Inferior parietal cortex (tissue), 1 donor: ENCODE measurements around the gene UNC5A.

ENCODE experiments used
- DNase-seq: peaks from one replicate; pipeline ENCODE4 v3.0.0-alpha.2; 2016; ENCODE audit errors: extremely low spot score

The UNC5A gene

DNA sequence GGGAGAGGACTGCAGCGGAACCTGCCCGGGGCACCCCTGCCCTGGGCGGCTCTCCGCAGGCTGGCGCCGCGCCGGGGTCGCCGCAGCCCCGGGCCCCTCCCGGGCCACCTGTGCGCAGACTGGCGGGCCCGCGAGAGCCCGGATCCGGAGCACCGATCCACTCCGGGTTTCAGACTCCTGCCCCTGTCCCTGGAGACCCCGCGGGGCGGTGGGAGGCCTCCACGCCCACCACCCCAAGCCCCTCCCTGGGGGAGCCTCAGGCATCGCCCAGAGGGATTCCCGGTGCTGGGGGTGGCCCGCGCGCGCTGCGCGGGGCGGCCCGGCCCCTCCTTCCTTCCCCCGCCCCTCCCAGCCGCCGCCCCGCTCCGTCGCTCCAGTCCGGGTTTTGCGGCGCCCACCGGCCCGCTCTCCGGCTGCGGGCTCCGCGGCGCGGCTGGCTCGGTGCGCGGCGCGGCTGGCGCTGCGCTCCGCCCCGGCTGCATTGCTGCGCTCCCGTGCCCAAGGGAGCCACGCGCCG lies at the start of gene UNC5A:
Gene UNC5A (plus strand): TSS at position 479 of the 517 bp plus-strand sequence. CDS start 192 bp downstream, outside the sequence.
- no peak for DNase-seq

DNA sequence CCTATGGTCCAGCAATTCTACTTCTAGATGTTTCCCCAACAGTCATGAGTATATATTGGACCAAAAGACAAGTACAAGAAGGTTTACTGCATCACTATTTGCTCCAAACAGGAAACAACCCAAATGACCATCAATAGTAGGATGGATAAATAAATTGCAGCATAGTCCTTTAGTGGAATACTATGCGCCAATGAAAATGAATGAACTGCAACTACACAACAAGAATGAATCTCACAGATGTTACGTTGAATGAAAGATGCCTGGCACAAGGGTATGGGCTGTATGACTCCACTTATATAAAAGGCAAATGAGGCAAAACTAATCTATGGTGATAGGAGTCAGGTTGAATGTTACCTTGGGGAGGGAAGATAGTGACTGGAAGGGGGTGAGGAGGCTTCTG lies 48.6 kb upstream of the UNC5A start:
- DNase-seq = no peak

DNA sequence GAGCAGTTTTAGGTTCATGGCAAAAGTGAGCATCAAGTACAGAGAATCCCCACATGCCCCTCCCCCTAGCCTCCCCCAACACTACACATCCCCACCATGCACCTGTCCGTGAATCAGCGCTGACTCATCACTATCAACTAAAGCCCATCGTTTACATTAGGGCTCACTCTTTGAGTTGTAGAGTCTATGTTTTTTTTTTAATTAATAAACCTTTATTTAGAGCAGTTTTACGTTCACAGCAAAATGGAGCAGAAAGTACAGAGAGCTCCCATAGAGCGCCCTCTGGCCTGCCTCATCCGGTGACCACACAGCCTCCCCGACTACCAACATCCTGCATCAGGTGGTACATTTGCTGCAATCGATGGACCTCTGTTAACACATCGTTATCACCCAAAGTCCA lies 47.9 kb upstream of the UNC5A start:
- DNase-seq = no peak

DNA sequence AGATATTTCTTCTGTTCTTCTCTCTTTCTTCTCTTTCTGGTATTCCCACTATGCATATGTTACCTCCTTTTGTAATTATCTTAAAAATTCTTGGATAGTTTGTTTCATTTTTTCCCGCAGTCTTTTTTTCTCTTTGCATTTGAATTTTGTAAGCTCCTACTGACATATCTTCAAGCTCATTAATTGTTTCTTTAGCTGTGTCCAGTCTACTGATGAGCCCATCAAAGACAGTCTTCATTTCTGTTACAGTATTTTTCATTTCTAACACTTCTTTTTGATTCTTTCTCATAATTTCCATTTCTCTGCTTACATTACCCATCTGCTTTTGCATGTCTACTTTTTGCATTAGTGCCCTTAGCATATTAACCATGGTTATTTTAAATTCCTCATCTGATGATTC lies 44.7 kb upstream of the UNC5A start:
- no peak for DNase-seq

DNA sequence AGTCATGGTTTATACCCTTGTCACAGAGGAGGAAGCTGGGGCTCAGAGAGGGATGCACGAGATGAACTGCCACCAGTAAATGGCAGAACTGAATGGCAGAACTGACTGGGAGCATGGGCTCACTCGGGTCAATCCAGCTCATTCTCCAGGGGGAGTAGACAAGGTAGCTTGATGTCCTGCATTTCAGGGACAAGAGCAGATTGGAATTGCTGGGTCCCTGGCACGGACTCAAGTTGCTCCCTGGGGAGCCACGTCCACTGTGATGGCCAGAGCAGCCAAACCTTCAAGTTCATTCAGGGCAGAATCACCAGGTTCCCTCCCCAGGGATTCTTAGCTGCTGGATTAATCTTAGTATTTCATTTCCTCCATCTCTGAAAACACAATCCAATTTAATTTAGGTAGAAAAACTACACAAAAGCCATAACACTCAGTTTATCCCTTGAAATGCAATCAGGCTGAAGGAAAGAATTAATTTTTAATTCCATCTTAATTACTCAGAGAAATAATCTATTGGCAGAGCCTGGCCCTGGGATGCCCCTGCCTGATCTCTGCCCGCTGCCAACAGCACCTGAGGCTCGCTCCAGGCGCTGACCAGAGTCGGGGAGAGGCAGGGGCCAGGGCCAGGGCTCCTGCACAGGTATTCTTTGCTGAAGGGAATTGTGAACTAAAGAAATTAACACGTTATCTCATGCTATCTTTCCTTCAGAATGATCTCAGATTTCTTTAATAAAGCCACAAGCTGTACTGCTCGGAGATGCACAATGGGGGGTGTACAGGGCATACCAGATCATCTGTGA lies 42.0 kb upstream of the UNC5A start:
- DNase-seq = no peak

DNA sequence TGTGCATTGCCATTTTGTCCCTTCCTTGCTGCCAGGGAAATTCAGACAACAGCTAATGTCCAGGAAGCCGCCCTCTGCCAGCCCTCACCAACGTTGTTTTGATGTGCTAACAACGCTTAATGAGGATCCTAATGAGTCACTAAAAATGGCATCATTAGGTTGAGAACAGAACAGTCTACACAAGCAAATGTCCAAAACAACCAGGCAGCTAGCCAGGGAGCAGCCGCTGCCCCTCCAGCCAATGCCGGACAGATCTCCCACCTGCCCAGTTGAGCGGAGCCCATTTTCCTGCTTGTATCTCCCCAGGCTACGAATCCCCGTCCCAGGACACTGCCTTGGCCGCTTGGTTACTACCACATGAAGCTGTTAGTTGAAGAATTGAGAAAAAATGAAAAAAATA lies 40.4 kb upstream of the UNC5A start:
- DNase-seq = no peak

DNA sequence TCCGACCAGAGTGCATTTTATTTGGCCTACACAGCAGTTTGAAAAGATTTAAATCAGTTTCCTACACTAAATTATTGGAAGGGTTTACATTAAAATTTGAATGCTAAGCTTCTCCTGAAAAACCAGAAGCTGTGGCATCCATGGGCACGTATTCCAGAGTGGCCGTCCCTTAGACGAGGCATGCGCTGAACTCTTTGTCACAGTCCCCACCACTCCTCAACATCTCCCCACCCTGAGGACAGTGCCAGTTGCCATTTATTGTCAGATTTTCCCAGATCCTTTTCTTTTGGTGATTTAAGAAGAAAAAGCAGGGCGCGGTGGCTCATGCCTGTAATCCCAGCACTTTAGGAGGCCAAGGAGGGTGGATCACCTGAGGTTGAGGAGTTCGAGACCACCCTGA lies 39.9 kb upstream of the UNC5A start:
- DNase-seq = no peak

DNA sequence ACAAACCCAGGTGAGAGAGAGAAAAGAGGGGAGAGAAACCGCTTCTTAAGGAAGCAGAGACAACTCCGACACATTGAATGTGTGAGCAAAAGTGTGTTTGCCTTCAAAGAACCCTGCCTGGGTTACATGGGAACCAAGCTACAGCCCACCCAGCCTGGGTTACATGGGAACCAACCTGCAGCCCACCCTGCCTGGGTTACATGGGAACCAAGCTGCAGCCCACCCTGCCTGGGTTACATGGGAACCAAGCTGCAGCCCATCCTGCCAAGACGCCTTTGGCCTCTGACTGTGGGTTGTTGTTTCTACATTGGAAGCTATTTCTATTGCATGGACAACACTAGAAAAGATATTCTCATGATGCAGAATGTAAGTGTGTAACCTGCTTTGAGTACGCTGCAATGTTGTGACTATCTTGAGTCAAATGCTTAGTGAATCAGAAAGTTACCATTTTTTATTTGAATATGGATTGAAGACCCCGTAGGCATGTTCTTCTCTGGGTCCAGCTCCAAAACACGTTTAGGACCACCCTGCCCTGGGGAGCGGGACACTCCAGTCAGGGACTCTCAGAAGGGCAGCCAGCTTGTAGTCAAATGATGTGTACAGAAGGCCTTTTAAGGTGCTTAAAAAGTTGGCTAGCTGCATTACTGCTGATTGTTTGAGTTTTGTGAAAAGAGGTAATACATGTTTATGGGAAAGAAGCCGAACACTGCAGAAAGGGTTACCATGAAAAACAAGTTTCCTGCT lies 39.1 kb upstream of the UNC5A start:
- no peak for DNase-seq

DNA sequence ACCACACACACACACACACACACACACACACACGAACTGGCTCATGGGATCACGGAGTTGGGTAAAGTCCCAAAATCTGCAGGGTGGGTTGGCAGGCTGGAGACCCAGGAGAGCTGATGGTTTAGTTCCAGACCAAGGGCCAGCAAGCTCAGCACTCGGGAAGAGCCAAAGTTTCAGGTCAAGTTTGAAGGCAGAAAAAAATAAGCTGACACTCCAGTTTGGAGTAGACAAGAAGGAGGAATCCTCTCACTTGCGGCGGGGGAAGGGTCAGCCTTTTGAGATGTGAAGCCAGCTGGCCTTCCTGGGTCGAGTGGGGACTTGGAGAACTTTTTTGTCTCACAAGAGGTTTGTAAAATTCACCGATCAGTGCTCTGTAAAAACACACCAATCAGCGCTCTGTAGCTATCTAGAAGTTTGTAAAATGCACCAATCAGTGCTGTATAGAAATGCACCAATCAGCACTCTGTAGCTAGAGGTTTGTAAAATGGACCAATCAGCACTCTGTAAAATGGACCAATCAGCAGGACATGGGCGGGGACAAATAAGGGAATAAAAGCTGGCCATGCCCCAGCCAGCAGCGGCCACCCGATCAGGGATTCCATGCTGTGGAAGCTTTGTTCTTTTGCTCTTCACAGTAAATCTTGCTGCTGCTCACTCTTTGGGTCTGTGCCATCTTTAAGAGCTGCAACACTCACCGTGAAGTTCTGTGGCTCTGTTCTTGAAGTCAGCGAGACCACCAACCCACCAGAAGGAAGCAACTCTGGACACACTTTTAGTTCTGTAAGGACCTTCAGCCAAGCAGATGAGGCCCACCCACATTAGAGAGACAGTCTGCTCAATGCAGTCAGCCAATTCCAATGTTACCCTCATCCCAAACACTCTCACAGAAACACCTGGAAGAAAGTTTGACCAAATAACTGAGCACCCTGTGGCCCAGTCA lies 37.8 kb upstream of the UNC5A start:
- DNase-seq = no peak

DNA sequence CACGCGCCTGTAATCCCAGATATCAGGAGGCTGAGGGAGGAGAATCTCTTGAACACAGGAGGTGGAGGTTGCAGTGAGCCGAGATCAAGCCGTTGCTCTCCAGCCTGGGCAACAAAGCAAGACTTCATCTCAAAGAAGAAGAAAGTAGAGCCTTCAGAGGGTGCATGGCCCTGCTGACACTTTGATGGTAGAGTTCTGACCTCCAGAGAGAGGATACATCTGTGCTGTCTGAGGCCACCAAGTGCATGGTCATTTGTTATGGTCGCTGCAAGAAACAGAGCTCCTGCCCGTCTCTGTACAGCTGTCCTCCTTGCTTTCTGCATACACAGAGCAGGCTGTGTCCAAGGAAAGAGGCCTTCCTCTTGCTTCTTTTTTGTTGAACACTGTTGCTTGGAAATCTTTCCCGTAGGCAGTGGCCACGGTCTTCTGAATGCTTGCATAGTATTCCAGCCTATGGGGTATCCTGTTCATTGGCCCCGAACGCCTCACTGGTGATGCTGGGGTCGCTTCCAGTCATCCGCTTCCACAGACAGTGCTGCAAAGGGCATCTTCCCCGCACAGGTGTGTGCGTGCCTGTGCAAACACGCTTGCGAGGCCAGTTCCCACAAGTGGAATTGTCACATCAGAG lies 36.8 kb upstream of the UNC5A start:
- DNase-seq = no peak

DNA sequence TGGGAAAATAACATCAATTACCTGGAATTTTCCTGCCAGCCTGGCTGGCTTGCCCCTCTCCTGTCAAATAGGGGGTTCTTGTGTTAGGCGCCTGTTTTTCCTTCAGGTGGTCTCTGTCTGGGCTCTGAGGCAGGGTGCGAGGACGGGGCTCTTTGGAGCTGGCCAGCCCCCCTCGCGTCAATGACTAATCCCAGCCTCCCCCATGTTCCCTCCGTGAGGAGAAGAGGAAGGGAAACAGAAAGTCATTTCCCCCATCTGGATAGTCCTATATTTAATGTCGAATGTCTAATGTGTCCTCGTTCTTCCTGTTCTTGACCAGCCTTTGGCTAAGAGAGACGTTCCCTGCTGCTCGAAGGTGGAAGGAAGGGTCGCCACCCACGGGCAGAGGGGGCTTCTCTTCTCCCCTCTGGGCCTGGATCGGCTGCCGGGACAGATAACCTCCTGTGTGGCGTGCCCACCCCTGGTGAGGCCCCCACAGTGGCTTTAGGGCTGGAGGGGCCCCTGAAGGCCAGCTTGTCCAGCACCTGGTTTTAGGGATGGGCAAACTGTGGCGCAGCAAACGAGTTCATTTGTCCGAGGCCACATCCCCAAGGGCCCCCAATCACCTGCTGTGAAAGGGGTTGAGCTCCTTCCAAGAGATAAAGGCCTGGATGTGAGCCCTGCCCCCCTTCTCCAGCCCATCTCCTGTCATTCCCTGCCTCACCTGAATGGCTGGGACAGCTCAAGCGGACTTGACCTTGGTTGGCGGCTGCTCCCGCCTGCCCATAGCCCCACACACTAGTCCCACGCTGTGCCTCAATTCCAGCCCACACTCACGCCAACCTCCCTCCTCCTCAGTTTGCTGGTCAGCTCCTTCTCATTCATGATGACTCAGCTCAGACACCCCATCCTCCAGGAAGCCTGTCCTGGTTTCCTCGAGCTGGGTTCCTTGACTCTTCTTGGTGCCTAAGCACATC lies 35.9 kb upstream of the UNC5A start:
- no peak for DNase-seq

DNA sequence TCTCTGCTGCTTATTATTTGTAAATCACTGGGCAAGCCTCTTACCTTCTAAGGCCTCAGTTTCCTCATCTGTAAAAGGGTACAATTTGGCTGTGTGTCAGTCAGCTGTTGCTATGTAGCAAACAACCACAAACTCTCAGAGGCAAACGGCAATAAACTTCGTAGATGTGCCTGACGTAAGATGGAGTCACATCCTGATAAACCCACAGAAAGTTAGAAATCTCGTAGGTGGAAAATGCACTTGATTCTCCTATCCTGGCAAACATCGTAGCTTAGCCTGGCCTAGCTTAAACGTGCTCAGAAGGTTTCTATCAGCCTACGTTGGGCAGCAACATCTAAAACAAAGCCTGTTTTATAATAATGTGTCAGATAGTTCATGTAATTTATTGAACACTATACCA lies 35.0 kb upstream of the UNC5A start:
- no peak for DNase-seq

DNA sequence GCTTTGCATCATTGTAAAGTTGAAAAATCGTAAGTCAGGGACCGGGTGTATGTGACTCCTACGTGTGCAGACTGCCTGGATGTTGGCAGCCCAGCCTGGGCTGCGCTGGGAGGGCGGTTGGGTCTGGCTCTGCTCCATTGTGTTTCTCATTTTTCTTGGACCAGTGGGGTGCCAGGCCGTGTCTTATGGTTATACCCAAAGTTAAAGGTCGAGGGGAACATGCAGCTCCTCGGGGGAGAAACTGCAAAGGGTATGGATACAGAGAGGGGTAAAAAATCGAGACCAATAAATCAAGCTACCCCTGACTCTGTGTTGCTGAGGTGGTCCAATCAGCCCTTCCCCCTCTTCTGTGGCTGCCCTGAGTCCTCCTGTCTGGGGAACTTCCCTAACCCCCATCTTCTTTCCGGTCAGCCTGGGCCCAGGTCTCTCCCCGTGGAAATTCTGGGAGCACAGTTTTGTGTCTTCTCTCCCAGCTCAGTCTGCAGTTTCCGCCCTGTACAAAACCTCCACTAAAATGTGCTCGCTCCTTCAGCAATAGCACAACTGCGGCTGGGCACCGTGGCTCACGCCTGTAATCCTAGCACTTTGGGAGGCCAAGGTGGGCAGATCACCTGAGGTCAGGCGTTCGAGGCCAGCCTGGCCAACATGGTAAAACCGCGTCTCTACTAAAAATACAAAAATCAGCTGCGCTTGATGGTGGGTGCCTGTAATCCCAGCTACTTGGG lies 34.1 kb upstream of the UNC5A start:
- DNase-seq = no peak

DNA sequence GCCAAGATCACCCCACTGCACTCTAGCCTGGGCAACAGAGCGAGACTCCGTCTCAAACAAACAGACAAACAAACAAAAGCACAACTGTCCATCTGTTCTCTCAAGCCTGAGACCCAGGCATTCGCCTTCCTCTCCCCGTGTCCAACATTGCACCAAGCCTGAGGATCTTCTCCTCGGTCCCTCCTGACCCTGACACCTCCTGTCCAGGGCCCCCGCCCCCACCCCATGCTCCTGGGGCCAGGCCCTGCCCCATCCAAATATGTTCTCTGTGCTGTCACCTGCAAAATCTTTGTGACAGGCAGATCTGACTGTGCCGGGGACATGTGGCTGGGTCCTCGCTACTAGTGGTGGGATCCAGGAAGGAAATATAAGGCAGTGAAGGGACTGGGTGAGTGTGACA lies 33.4 kb upstream of the UNC5A start:
- no peak for DNase-seq

DNA sequence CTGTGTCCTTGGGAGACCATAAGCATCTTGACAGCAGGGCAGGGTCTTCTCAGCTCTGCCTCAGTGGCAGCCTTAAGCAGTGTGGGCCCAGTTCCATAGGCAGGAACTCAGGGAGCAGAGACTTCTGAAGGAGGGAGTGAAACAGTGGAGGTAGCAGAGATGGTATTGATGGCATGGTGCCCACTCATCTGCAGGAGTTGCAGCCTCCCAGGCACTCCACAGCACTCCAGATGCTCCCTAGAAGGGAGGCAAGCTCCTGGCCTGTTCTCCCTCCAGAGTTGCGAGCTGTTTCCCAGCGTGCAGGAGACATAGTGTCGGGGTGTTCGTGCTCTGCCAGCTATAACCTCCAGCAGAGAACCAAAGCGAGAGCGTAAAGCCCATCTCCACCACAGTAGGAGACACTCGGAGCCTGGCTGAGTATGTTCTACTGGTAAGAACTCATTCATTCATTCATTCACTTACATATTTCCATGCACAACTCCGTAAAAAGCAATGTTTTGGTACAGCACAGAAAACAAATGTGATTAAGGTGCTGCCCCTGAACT lies 31.4 kb upstream of the UNC5A start:
- no peak for DNase-seq

DNA sequence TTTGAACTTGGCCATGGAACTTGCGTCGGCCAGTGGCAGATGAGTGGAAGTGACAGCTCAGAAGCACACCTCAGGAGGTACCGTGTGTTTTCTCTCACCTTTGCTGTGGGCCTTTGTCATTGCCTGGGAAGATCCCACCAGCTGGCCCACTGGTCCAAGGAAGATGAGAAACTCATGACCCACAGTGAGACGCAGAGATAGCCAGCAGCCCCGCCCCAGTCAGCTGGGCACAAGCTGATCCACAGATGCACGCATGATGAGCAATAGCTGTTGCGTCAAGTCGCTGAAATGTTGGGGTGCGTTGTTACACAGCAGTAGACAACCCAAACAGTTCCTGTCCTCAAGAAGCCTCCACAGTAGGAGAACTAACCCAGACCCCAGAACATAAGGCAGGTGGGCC lies 30.8 kb upstream of the UNC5A start:
- no peak for DNase-seq

DNA sequence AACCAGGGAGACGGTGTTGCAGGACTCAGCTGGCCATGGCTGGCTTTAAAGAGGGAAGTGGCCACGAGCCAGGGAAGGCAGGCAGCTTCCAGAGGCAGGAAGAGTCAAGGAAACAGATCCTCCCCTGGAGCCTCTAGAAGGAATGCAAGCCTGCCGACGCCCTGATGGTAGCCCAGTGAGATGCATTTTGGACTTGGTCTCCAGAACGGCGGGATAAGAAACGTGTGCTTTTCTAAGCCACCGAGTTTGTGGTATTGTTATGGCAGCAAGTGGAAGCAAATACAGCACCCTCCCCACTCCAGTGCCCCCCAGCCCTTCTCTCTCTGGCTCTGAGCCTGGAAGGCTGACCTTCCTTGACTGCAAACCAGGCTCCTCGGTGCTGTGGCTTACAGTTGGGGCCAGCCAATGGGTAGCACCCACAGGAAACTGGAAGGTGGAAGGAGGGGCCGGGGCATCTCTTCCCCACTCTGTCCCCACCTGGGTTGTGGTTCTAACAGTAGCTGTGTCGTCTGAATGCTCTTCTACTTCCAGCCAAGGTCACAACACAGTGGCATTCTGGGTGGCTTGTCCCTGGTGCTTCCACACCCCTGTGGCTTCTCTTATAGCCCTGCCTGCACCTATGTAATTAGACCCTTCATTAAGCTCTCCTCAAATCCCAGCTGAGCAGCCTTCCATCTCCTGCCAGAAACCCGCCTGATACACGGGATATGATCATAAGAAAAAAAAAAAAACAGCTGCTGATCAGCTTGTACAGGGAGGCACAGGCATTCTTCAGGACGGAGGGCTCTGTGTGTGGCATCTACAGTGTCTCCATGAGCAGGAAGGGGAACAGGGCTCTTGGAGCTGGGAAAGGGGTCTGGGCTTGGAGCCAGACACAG lies 29.9 kb upstream of the UNC5A start:
- no peak for DNase-seq

DNA sequence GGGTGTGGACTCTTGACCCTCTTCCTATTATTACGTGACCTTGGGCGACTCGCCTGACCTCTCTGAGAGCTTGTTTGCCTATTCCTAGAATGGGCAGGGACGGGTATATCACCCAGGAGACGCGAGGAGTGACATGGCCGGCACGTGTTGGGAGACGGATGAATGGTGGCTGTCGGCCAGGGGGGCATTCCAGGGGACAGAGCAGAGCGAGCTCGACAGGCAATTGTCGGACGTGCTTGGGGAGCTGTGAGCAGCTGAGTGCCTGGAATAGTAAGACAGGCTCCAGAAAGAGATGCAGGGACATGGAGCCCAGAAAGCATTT lies 29.3 kb upstream of the UNC5A start:
- DNase-seq = no peak
